Thyroid gland (tissue), 4 donors: ENCODE data around the gene DNM3.

ENCODE experiments used
- CTCF ChIP-seq, 6 experiments: fragments of 200-600 bp in 3 of 6; fragments of 450-650 bp in 3 of 6; sonication (generic) in 3 of 6; IDR thresholded peaks; one replicate each; pipeline ENCODE4 v1.5.1; 2016 to 2019; ENCODE audit warnings: antibody characterized with exemption in 6 of 6, mild to moderate bottlenecking in 2 of 6, inconsistent platforms in 1 of 6, moderate library complexity in 1 of 6
- POLR2A ChIP-seq, 2 donors: fragments of 450-650 bp; IDR thresholded peaks; one replicate each; pipeline ENCODE4 v1.6.1; 2017; ENCODE audit warnings: antibody characterized with exemption in 2 of 2, mild to moderate bottlenecking in 2 of 2, moderate library complexity in 1 of 2

- no peak for TF ChIP-seq POLR2A (IDR thresholded peaks at IDR 0.05)
- TF ChIP-seq CTCF (IDR thresholded peaks at IDR 0.05), result no peak
Measured at GRCh38 chr1:172298141-172298540, 456.8 kb downstream of the DNM3 start.
